ENCODE data around the gene SLC25A1.
"Not testable (repeated sequence)": the region's sequence is repeated elsewhere in the genome, so short reads cannot be mapped to it uniquely, and the experiment has no call there.

The SLC25A1 gene

GRCh38 chr22:19156109-19156508 lies 22.4 kb downstream of the SLC25A1 start:
- DNase-seq, result not testable (repeated sequence)

GRCh38 chr22:19152942-19153883 lies 25.3 kb downstream of the SLC25A1 start:
- DNase-seq, result no peak

- DNase-seq, result no peak
Measured at GRCh38 chr22:19151329-19152191, 27.0 kb downstream of the SLC25A1 start.

GRCh38 chr22:19150482-19151328 lies 27.8 kb downstream of the SLC25A1 start:
- no peak for DNase-seq

GRCh38 chr22:19149991-19150390 lies 28.5 kb downstream of the SLC25A1 start, which contains the start of gene GSC2:
Gene GSC2 (minus strand): TSS chr22:19150292. CDS start chr22:19150283, 9 bp downstream.
- no peak for DNase-seq

- no peak for DNase-seq
Measured at GRCh38 chr22:19149047-19149883, 29.3 kb downstream of the SLC25A1 start.

- no peak for DNase-seq
Measured at GRCh38 chr22:19148417-19149046, 30.0 kb downstream of the SLC25A1 start.

- DNase-seq, result no peak
Measured at GRCh38 chr22:19147195-19147780, 31.2 kb downstream of the SLC25A1 start.

GRCh38 chr22:19146215-19146968 lies 32.1 kb downstream of the SLC25A1 start:
- no peak for DNase-seq

GRCh38 chr22:19143967-19144400 lies 34.6 kb downstream of the SLC25A1 start:
- DNase-seq, result peak in 1 of 2 donors; percentile 7

- DNase-seq, result no peak
Measured at GRCh38 chr22:19143212-19143611, 35.3 kb downstream of the SLC25A1 start.

- no peak for DNase-seq
Measured at GRCh38 chr22:19142394-19142793, 36.1 kb downstream of the SLC25A1 start.

GRCh38 chr22:19139974-19140373 lies 38.6 kb downstream of the SLC25A1 start:
- DNase-seq, result no peak

- DNase-seq, result no peak
Measured at GRCh38 chr22:19139001-19139356, 39.6 kb downstream of the SLC25A1 start.

- no peak for DNase-seq
Measured at GRCh38 chr22:19138217-19139000, 40.1 kb downstream of the SLC25A1 start.

GRCh38 chr22:19137384-19138216 lies 40.9 kb downstream of the SLC25A1 start:
- no peak for DNase-seq

GRCh38 chr22:19136915-19137314 lies 41.6 kb downstream of the SLC25A1 start:
- DNase-seq, result no peak

GRCh38 chr22:19134874-19135273 lies 43.7 kb downstream of the SLC25A1 start:
- DNase-seq, result no peak
